ENCODE measurements around the gene TMSB4X.

Gene TMSB4X

GRCh38 chrX:13000301-13000811 is 25.4 kb downstream of the TMSB4X start:
- Histone ChIP-seq H3K9me3 (ENCODE audit: low read length) (no peaks in the 10 kb centered on the region), H2AFZ (ENCODE audit: low read depth, low read length) (peak overlapping the region; percentile 65), H3K27me3 (ENCODE audit: insufficient read depth, low read length) (no peaks in the 10 kb centered on the region), H3K36me3 (ENCODE audit: insufficient read depth, low read length) (no peaks in the 10 kb centered on the region), H3K4me1 (ENCODE audit: insufficient read depth, low read length) (peaks cover 24% of the 10 kb centered on the region), H3K4me3 (ENCODE audit: low read length) (no peak overlapping the region)

- Histone ChIP-seq H3K4me3 (ENCODE audit: low read length) (no peak overlapping the region), H2AFZ (ENCODE audit: low read depth, low read length) (no peak overlapping the region), H3K4me1 (ENCODE audit: insufficient read depth, low read length) (peaks cover 24% of the 10 kb centered on the region), H3K27me3 (ENCODE audit: insufficient read depth, low read length) (no peaks in the 10 kb centered on the region), H3K36me3 (ENCODE audit: insufficient read depth, low read length) (no peaks in the 10 kb centered on the region), H3K9me3 (ENCODE audit: low read length) (no peaks in the 10 kb centered on the region)
Observed at GRCh38 chrX:13001097-13001496, 26.2 kb downstream of the TMSB4X start.

DNA sequence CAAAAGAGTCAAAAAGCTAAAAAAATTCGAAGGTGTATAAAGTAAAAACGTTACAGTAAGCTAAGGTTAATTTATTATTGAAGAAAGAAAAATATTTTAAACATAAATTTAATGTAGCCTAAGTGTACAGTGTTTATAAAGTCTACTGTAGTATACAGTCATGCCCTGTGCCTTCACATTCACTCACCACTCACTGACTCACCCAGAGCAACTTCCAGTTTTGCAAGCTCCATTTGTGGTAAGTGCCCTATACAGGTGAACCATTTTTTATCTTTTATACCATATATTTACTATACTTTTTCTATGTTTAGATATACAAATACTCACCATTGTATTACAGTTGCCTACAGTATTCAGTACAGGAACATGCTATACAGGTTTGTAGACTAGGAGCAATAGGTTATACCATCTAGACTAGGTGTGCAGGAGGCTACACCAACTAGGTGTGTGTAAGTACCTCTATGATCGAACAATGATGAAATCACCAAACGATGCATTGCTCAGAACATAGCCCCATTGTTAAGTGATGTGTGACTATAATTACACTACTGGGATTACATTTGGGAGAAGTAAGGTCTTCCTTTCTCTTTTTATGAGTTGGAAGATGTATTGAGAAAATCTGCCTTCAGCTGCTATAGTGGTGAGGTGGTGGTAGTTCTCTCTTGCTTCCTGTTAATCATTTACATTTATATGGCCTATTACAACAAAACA is 27.2 kb downstream of the TMSB4X start:
- Histone ChIP-seq H3K9me3 (ENCODE audit: low read length) (no peaks in the 10 kb centered on the region), H3K36me3 (ENCODE audit: insufficient read depth, low read length) (no peaks in the 10 kb centered on the region), H3K27me3 (ENCODE audit: insufficient read depth, low read length) (no peaks in the 10 kb centered on the region), H3K4me1 (ENCODE audit: insufficient read depth, low read length) (peaks cover 24% of the 10 kb centered on the region), H3K4me3 (ENCODE audit: low read length) (no peak overlapping the region), H2AFZ (ENCODE audit: low read depth, low read length) (no peak overlapping the region)

GRCh38 chrX:13005661-13006473 is 31.0 kb downstream of the TMSB4X start:
- H3K36me3 ChIP-seq (ENCODE audit: insufficient read depth, low read length): no peaks in the 10 kb centered on the region
- H3K4me1 ChIP-seq (ENCODE audit: insufficient read depth, low read length): peaks cover 6% of the 10 kb centered on the region
- H3K4me3 ChIP-seq (ENCODE audit: low read length): no peak overlapping the region
- H2AFZ ChIP-seq (ENCODE audit: low read depth, low read length): no peak overlapping the region
- no peaks in the 10 kb centered on the region for H3K9me3 ChIP-seq (ENCODE audit: low read length)
- H3K27me3 ChIP-seq (ENCODE audit: insufficient read depth, low read length): no peaks in the 10 kb centered on the region

DNA sequence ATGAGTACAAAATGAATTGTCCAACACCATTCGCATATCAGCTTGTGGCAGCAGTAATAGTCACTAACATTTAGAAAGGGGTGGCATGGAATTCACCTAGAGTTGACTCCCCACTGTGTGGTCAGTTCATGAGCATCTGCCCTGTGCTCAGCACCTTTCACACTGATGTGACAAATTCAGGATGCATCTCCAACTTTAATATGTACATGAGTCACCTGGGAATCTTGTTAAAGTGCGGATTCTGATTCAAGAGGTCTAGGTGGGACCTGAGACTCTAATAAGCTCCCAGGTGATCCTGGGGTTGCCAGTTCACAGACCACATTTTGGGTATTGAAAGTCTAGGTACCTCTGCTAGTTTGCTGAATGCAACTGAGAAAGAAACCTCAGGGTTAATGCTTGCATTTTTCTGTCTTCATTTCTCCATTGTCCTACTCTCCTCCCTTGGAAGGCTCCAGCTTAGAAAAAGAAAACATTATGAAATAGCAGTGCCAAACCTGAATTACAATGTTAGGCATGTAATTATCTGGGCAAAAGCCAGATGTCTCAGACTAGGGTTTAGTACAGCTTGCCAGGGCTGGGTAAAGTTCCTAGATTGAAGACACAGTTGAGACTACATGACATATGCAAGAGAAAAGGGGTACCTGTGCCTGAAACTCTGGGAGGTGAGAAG is 32.7 kb downstream of the TMSB4X start:
- Histone ChIP-seq H3K4me1 (ENCODE audit: insufficient read depth, low read length) (peaks cover 6% of the 10 kb centered on the region), H2AFZ (ENCODE audit: low read depth, low read length) (no peak overlapping the region), H3K27me3 (ENCODE audit: insufficient read depth, low read length) (no peaks in the 10 kb centered on the region), H3K9me3 (ENCODE audit: low read length) (no peaks in the 10 kb centered on the region), H3K36me3 (ENCODE audit: insufficient read depth, low read length) (no peaks in the 10 kb centered on the region), H3K4me3 (ENCODE audit: low read length) (no peak overlapping the region)

- H3K9me3 ChIP-seq (ENCODE audit: low read length): no peaks in the 10 kb centered on the region
- H3K4me3 ChIP-seq (ENCODE audit: low read length): no peak overlapping the region
- H3K27me3 ChIP-seq (ENCODE audit: insufficient read depth, low read length): no peaks in the 10 kb centered on the region
- H3K4me1 ChIP-seq (ENCODE audit: insufficient read depth, low read length): peaks cover 6% of the 10 kb centered on the region
- H2AFZ ChIP-seq (ENCODE audit: low read depth, low read length): no peak overlapping the region
- H3K36me3 ChIP-seq (ENCODE audit: insufficient read depth, low read length): no peaks in the 10 kb centered on the region
Observed at GRCh38 chrX:13008189-13008533, 33.3 kb downstream of the TMSB4X start.

- H3K4me3 ChIP-seq (ENCODE audit: low read length): no peak overlapping the region
- H3K9me3 ChIP-seq (ENCODE audit: low read length): no peaks in the 10 kb centered on the region
- no peaks in the 10 kb centered on the region for H3K27me3 ChIP-seq (ENCODE audit: insufficient read depth, low read length)
- H2AFZ ChIP-seq (ENCODE audit: low read depth, low read length): no peak overlapping the region
- H3K36me3 ChIP-seq (ENCODE audit: insufficient read depth, low read length): no peaks in the 10 kb centered on the region
- H3K4me1 ChIP-seq (ENCODE audit: insufficient read depth, low read length): peaks cover 6% of the 10 kb centered on the region
Observed at GRCh38 chrX:13008851-13009250, 33.9 kb downstream of the TMSB4X start.

DNA sequence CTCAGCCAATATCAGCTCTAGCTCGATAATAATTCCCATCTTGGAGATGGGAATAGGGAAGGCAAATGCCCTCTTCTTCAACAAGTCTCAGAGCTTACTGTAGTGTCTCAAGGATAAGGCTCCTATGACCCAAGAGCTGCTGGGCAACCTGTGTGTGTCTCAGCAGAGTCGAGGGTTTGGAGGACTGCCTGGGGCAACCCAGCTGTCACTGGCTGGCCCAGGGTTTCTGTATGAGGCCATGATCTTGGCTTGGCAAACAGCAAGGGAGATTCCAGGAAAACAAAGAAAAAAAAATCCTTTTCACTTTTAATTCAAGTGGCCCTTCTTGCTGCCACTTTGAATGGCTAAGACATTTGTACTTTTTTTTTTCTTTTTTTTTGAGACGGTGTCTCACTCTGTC is 34.4 kb downstream of the TMSB4X start:
- H3K36me3 ChIP-seq (ENCODE audit: insufficient read depth, low read length): no peaks in the 10 kb centered on the region
- H2AFZ ChIP-seq (ENCODE audit: low read depth, low read length): no peak overlapping the region
- no peak overlapping the region for H3K4me3 ChIP-seq (ENCODE audit: low read length)
- H3K27me3 ChIP-seq (ENCODE audit: insufficient read depth, low read length): no peaks in the 10 kb centered on the region
- H3K9me3 ChIP-seq (ENCODE audit: low read length): no peaks in the 10 kb centered on the region
- H3K4me1 ChIP-seq (ENCODE audit: insufficient read depth, low read length): peaks cover 6% of the 10 kb centered on the region

DNA sequence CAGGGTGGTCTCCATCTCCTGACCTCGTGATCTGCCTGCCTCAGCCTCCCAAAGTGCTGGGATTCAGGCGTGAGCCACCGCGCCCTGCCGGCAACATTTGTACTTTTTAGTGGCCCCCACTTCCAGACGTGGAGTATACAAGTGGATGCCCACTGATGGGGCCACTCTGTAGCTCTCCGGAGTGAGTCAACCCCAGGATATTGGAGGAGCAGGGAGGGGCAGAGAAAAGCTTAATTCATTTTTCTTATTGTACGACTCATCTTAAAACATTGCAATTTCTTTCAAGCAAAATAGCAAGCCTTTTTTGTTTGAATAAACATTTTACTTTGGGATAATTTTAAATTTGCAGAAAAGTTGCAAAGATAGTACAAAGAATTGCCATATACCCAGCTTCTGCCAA is 34.9 kb downstream of the TMSB4X start:
- Histone ChIP-seq H3K36me3 (ENCODE audit: insufficient read depth, low read length) (no peaks in the 10 kb centered on the region), H2AFZ (ENCODE audit: low read depth, low read length) (no peak overlapping the region), H3K4me3 (ENCODE audit: low read length) (no peak overlapping the region), H3K27me3 (ENCODE audit: insufficient read depth, low read length) (no peaks in the 10 kb centered on the region), H3K4me1 (ENCODE audit: insufficient read depth, low read length) (peaks cover 6% of the 10 kb centered on the region), H3K9me3 (ENCODE audit: low read length) (no peaks in the 10 kb centered on the region)

DNA sequence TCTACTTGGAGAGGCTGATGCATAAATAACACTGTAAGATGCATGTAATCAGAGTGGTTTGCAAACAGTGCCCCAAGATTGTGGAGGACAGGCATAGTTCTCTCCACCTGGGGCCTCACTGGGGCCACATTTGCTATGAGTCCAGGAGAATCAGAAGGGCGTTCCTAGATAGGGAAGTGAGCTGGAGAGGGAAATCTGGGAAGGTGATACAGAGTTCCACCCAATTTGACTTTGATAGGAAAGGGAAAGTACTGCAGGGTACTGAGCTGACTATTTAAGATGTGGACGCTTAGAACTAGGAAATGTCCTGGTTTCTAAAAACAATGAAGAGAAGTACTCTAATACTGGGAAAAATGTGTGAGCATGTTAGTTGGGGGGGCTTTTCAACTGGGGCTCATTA is 35.6 kb downstream of the TMSB4X start:
- H3K36me3 ChIP-seq (ENCODE audit: insufficient read depth, low read length): no peaks in the 10 kb centered on the region
- H3K4me3 ChIP-seq (ENCODE audit: low read length): no peak overlapping the region
- no peak overlapping the region for H2AFZ ChIP-seq (ENCODE audit: low read depth, low read length)
- no peaks in the 10 kb centered on the region for H3K9me3 ChIP-seq (ENCODE audit: low read length)
- peaks cover 6% of the 10 kb centered on the region for H3K4me1 ChIP-seq (ENCODE audit: insufficient read depth, low read length)
- no peaks in the 10 kb centered on the region for H3K27me3 ChIP-seq (ENCODE audit: insufficient read depth, low read length)

DNA sequence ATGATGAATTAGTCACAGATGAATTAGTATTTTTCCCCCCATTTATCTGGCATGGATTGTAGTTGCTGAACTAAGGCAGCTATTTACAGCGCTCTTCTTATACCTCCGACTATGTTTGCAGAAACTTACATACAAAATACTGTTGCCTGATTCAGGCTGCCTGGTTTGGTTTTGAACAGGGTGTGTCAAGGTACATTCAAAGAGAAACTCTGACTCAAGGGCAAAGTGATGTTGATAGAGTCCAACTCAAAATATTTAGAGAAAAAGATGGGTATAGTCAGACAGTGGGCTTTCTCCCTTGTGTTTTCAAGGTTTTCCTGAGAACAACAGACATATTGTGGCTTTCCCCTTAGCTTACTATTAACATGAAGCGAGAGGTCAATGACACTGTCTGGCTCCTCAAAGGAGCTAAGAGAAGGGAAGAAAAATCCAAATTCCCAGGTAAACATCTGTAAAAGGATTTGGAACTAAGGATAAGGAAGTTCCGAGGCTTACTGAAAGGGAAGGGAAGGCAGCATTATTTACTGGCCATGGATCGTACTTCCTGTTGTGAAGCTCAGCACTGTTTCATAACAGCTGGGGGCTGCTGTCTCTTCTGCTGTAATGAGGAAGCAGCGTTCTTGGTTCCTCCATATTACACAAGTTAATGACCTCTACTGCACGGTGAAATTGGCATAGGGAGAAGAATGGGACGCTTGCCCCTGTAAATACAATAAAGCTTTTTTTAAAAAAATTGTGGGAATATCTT is 38.6 kb downstream of the TMSB4X start:
- Histone ChIP-seq H3K4me3 (ENCODE audit: low read length) (no peak overlapping the region), H3K4me1 (ENCODE audit: insufficient read depth, low read length) (no peaks in the 10 kb centered on the region), H2AFZ (ENCODE audit: low read depth, low read length) (no peak overlapping the region), H3K27me3 (ENCODE audit: insufficient read depth, low read length) (no peaks in the 10 kb centered on the region), H3K9me3 (ENCODE audit: low read length) (no peaks in the 10 kb centered on the region), H3K36me3 (ENCODE audit: insufficient read depth, low read length) (no peaks in the 10 kb centered on the region)

GRCh38 chrX:13014111-13015096 is 39.5 kb downstream of the TMSB4X start:
- Histone ChIP-seq H2AFZ (ENCODE audit: low read depth, low read length) (no peak overlapping the region), H3K36me3 (ENCODE audit: insufficient read depth, low read length) (no peaks in the 10 kb centered on the region), H3K9me3 (ENCODE audit: low read length) (no peaks in the 10 kb centered on the region), H3K4me1 (ENCODE audit: insufficient read depth, low read length) (no peaks in the 10 kb centered on the region), H3K27me3 (ENCODE audit: insufficient read depth, low read length) (no peaks in the 10 kb centered on the region), H3K4me3 (ENCODE audit: low read length) (no peak overlapping the region)
